CD4-positive, alpha-beta T cell treated with Interleukin-17A for 1 hour (primary cell): Measurements from ENCODE around the gene CNTNAP1.
A peak's percentile ranks its signal among the peaks of the same experiment; 100 is the strongest.

Experiments used
- DNase-seq: peaks from one replicate; pipeline ENCODE4 v3.0.0-alpha.2; 2020

Gene CNTNAP1

DNA sequence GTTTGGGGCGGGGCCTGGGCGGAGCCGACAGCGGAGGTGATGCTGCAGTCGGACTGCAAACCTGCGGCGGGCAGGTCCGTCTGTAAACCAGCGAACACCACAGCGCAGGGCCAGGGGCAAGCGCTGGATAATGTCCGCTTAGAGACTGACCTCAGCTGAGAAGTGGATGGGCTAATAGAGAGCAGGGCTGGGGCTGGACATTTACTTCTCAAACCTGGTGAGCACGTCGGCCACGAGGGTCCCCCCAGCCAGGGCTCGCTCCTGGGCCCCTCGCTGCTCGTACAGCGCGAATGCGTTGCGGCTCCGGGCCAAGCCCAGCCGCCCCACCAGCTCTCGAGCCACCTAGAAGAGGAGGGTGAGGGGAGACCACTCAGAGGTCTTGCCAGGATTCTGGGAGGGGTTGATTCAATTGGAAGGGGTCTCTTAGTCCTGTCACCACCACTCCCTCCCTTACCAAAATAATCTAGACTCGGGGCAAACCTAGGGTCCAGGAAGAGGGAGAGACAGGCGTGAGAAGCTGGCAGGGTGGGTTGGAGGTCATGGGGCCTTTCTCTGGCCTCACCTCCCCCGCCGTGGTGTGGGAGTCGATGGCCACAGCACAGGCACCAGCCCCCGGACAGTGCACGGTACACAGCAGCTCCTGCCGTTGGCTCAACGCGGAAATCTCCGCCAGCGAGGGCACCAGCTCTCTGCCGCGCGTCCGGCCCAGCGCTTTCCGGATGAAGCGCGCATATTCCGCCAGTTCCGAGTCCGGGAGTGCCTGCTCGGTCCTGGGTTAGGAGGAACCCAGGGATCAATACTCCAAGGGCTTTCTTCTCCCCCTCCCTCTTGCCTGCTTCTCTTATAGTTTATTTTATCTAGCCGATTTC is 11.3 kb upstream of the CNTNAP1 start:
- no peak for DNase-seq

DNA sequence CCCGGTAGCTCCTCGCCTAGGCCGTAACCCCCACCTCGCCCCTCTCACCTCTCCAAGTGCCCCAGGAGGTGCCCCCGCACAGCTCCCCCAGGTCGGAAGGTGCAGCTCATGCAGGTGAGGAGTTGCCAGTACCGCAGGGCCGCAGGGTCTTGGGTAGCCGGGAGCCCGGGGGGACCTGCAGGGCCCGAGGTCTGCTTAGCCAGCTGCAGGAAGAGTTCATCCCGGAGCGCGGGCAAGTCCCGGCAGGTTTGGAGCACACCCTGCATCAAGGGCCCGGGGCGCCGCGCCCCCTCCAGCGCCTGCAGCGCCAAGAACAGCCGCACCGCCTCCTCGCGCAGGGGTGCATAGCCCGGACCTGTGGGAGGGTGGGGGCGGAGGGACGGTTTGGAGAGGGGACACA is 10.3 kb upstream of the CNTNAP1 start:
- no peak for DNase-seq

DNA sequence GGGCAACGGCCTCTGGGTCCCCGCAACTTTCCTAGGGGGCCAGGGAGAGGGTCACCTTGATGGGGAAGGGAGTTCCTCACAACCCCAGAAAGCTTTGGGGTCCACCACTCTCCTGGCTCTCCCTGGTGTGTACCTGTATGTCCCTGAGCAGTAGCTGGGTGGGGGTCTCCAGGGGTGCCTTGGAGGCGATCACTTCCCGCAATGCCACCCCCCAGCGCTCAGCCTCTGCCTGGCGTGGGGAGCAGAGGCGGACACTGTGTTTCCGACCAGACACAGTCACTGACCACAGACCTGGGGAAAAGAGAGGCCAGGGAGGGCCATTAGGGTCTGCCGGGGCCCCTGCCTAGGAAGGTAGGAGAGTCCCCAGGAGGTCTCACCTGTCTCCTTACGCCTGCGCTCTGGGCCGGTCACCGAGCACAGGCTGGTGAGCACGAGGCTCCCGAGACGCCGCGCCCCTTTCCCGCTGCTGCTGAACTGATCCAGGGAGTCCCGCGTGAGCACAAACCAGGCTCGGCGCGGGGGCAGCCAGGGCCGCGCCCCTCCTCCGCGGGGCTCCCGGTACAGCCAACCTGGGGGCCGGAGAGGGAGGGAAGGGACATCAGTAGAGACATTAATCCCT is 9.0 kb upstream of the CNTNAP1 start:
- no peak for DNase-seq

DNA sequence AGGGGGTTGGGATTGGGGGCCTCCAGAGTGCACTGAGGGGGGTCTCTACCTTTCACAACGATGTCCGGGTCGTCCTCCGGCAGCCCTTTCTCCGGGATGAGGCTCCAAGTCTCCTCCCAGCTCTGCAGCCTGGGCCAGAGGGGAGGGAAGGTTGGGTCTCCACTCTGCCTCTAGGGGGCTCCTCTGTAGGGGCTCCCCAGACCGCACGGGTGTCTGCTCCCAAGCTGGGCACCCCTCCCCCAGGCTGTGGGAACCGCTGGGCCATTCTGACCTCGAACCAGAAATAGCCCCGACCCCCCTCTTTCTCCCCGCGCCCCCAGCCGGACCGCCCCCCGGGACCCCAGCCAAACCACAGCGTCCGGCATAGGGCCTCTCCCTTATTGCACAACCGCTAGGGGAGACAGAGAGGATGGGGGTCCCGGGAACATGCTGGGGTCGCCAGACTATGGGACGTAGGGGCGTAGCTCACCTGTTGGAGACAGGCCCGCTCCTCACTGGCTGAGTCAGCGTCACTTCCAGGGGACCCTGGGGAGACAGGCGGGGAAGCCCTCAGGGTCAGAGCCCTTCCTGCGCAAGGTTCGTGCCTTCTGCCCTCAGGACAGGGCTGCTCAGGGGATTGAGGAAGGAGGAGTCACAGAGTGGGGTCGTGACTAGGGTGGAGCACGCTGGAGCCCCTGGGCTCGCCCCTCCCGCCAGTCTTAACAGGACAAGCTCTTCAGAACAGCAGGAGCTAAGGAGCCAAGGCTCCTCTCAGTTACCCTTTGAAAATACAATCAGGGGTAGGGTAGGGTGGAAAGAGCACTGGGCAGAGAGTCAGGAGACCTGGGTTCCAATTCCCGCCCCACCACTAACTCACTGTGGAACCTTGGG is 8.2 kb upstream of the CNTNAP1 start:
- DNase-seq, result peak; percentile 40

DNA sequence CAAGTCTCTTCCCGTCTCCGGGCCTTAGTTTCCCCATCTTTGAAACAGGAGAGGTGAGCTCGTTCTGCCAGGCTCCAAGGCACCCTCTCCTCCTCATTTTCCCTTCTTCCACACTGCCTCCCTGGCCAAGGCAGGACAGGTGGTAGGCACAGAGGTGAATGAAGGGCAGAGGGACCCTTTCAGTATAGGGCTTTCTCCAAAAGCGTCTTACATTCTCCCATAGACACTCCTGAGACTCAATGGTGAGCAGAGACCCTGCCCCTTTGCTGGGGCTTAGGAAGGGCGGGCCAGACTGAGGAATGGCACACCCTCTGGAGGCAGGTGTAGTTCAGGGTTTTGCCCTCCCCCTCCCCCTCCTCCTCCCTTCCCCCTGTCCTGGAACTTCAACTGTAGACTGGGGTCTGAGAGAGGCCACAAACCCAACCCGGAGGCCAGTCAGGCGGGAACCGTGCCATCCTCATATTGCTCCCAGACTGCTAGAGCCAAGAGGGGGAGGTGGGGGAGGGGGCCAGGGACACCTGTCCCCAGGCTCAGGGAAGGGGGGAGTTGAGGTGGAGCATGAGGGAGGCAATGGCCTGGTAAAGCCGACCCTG is 7.5 kb upstream of the CNTNAP1 start:
- DNase-seq, result no peak

DNA sequence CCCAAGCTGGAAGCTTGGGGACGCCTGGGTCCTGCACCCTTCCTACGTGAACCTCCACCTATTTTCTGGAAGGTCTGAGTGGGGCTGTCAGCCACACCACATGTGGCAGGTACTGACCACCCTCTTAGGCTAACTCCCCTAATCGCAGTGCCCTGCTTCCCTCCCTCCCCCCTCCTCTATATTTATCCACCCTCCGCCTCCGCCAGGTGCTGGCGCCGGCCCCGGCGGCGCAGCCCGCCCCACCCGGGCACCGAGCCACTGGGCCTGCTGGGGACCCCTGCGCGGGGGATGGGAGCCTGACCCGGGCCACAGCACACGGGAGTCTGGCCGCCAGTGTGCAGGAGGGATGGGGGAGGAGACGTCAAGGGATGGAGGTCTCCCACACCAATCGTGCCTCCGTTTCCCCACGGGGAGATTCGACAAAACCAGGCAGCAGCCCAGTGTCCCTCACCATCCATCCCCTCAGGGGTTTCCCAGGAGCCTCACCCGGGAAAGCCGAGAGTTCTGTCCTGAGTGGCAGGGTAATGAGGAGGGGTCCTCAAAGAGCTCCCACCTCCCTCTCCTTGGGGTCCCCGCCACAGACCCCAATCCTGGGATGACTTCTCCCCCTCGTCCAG is 6.9 kb upstream of the CNTNAP1 start:
- no peak for DNase-seq

DNA sequence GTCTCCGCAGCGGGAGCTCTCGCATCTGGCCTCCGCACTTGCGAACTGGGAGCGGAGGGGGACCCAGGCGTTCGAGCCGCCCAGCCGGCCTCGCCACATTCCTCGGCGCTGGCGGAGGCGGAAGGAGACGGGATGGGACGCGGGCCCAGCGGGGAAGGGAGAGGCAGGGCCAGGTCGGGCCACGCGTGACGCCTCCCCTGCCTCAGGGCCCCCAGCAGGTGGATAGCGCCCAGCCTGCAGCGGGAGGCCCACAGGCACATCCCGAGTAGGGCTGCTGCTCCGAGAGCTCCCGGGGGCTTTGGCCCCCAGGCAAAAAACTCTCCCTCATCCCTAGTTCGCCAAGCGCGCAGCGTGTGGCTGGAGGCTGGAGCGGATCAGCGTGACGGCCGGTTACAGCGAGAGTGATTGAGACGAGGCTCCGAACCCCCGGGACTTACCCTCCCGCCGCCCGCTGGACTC is 6.3 kb upstream of the CNTNAP1 start:
- DNase-seq, result no peak

DNA sequence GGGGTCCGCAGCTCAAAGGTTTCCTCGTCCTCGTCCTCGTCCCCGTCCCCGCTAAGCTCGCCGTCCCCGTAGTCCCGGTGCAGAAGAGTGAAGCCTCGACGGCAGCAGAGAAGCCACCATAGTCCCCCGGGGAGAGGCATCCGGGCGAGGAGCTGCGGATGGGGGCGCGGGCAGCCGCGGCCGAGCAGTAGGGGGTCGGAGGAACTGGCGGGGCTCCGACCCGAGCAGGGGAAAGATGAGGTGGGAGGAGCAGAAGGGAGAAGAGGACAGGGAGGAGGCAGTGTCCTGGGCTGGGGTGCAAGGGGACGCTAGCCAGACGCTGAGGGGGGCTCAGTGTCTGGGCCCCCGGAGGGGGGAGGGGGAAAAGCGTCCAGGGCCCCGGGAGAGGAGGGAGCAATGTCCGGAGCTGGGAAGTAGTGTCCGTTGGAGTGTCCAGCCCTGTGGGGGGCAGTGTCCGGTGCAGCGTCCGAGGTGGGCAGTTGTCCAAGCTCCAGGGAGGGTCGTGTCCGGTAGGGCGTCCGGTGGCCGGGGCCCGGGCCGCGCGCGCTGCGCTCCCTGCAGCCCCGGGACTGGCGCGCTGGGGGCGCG is 5.8 kb upstream of the CNTNAP1 start, which contains the start of gene PLEKHH3:
PLEKHH3 (minus strand) TSS at position 571 of the 588 bp plus-strand sequence; CDS start at position 140, 431 bp downstream.
- no peak for DNase-seq

DNA sequence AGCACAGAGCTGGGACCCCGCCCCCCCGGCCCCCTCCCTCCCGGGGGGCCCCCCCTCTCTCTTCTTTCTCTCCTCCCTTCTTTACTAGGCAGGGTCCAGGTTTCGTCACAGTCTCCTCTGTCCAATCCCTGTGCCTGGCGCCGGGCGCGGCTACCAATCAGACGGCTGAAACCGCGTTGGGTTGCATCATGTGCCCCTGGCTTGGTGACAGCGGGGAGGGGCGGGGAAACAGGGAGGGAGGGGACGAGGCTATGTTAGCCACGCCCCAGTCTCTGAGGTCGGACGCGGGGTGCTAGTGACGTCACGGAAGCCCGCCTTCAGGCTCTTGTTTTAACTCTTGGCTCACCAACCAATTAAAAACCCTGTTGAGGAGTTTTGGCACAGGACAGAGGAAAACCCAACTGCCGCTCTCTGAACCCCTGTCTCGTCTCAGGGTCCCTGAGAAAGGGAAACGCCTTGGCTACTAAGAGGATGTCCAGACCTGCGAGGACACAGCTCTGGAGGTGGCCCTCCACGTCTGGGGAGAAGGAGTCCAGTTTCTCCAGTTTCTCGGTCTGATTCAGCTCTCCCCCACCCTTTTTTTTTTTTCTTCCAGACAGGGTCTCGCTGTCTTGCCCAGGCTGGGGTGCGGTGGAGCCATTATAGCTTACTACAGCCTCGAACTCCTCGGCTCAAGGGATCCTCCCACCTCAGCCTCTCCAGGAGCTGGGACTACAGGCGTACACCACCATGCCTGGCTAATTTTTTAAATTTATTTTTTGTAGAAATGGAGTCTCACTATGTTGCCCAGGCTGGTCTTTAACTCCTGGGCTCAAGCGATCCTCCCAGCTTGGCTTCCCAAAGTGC is 5.1 kb upstream of the CNTNAP1 start:
- DNase-seq, result peak; percentile 99

DNA sequence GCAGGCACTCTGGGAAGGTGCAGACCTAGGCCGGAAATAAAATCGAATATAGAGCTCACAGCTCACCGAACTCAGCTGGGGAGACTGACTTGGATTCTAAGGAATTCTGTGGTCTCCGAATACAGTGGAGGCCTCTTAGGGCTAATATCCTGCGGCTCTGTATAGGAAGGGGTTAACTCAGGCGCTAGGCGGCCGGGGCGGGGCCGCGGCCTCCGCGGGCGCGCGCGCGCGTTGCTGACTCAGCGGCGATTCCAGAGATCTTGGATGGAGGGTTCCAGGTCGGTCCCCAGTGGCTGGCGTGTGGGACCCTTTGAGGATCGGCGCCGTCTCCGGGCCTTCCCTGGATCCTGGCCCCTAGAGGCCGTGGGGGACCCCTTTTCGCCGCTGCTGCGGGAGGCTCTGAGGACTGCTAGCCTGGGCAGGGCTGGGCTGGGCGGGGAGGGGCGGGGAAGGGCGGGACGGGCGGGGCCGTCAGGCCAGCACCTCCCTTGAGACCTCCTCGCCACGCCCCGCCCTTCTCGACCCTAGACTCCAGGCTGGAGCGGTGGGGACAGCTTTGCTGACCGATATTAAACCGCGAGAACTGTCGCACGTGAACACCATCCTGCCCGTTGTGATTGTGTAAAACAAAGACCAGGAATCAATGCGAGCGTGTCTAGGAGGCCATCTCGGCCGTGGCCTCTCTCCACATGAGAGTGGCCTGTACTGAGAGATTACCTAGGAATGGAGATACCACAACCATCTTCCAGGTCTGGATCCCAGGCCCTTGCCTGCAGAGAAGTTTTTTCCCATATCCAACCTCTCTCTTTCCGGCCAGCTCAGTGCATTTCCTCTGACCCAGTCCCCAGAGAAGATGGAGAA is 4.2 kb upstream of the CNTNAP1 start:
- peak; percentile 77 for DNase-seq

DNA sequence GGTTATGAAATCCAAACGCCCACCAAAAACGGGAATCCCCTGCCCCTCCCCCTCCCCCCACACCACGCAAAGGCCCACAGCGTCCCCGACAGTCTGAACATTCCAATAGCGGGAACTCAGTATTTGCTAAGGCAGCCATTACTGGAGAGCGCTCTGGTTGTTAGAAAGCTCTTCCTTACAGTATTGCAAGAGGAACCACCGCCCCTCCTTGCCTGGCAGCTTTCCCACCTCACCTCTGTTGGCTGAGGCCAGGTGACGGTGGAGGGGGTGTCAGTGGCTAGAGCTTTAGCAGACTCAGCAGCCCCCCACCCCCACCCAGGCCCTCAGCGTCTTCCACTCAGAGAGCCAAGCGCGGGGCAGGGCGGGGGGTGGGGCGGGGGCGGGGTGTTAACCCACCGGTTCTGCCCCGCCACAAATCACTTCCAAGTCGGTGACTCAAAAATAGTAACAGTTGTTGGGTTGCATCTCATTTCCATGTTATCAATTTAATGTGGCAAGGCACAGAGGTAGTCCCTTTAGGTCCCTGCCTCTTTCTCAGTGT is 3.3 kb upstream of the CNTNAP1 start:
- peak; percentile 52 for DNase-seq

DNA sequence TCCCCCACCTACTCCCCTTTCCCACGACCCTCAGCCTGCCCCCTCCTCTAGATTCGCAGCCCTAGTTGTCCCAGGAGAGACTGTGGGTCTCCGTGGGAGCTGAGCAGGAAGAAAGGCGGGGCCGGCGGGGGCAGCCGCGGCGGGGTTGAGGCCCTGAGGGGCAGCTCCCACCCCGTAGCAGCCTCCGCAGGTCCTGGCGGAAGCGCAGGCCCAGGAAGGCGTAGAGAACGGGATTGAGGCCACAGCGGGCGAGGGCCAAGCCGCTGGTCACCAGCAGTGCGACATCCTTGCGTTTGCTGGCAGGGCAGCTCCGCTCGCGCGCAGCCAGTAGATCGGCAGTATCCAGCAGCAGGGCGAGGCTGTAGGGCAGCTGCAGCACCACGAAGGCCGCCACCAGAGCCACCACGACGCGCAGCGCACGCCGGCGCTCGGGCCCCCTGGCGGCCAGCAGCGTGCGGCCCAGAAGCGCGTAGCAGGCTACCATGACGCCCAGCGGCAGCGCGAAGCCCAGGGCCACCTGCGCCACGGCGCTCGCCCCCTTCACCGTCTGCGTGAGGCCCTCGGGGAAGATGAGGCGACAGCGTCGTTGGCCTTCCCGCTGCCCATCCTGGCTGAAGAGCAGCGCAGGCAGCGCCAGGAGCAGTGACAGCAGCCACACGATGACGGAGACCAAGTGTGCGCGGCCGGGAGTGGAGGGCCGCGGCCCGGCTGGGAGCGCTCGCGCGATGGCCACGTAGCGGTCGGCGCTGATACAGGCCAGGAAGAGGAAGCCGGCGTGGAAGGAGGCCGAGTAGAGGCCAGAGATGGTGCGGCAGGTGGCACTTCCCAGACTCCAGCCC is 2.6 kb upstream of the CNTNAP1 start:
- DNase-seq, result peak; percentile 79

DNA sequence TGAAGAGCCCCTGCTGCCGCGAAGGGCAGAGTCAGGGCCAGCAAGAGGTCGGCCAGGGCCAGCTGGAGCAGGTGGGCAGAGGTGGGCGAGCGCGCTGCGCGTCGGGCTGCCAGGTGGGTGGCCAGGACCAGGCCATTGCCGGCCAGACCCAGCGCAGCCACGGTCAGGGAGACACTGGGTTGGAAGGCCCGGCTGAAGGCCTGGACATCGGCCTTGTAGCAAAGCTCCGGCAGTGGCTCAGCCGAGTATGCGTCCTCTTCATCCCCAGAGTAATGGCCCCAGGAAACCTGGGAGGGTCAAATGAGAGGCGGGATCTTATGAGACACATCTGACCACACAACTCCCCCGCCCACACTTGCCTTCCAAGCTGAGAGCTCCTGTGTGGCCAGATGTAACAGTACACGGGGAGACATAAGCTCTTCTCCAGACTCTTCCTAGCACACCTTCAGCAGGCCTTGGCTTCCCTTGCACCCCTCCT is 2.0 kb upstream of the CNTNAP1 start:
- DNase-seq, result no peak

DNA sequence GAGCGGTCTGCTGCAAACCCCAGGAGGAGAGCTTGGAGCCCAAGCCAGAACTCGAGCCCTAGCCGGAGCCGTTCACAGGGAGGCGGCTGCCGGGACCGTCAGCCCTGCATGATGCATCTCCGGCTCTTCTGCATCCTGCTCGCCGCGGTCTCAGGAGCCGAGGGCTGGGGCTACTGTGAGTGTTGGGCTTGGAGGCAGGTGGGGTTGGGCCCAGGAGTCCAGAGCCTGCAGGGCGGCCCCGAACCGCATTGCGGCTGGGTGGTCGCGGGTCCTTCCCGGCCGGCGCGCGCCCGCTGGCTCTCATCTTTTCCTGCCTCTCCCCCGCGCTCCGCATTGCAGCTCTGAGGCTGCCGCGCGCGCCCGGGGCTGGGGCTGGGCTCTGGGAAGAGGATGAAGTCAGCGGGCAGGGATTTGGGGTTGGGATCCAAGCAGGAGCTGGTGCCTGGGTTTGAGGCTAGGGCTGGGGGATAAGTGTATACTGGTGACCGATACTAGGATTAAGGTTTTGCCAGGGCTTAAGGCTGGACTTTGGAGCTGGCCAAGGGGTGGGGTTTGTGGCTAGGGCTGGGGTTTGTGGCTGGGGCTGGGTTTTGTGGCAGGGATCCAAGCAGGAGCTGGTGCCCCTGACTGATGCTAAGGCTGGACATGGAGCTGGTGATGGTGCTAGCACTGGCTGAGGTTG is 532 bp downstream of the CNTNAP1 start:
- DNase-seq, result no peak

DNA sequence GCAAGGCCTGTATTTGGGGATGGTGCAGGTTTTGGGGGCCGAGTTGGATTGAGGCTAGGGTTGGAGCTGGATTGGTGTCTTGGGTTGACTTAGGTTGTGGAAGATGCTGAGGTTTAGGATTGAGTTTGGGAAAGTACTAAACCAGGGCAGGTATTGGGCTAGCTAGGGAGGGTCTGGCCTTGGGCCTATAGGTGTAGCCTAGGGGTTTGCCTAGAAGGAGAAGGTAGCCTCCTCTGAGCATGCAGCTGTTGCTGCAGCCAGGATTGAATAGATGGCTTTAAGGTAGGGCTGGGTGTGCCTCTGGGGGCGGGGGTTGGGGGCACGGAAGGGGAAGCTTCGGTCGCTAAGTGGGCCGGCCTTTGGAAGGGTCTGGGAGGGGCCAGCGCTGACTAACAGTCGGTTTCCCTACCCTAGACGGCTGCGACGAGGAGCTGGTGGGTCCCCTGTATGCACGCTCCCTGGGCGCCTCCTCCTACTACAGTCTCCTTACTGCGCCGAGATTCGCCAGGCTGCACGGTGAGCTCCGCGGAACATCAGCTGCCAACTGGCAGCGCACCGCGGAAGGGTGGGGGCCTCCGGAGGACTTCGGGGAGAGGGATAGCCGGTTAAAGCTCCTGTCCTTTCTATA is 1.2 kb downstream of the CNTNAP1 start:
- no peak for DNase-seq

DNA sequence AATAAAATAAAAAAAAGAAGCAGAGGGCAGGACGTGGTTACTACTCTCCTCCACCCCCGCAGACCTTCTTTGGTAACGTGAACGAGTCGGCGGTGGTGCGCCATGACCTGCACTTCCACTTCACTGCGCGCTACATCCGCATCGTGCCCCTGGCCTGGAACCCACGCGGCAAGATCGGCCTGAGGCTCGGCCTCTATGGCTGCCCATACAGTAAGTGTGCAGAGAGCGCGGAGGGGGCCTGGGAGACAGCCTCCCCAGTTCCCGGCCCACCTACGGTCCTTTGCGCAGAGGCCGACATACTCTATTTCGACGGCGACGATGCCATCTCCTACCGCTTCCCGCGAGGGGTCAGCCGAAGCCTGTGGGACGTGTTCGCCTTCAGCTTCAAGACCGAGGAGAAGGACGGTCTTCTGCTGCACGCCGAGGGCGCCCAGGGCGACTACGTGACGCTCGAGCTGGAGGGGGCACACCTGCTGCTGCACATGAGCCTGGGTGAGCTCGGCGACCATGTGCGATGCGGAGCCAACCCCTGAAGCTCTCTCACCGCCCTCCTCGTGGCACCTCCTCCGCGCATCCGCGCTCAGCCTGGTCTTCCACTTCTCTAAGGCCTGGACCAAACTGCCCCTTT is 2.7 kb downstream of the CNTNAP1 start:
- no peak for DNase-seq

DNA sequence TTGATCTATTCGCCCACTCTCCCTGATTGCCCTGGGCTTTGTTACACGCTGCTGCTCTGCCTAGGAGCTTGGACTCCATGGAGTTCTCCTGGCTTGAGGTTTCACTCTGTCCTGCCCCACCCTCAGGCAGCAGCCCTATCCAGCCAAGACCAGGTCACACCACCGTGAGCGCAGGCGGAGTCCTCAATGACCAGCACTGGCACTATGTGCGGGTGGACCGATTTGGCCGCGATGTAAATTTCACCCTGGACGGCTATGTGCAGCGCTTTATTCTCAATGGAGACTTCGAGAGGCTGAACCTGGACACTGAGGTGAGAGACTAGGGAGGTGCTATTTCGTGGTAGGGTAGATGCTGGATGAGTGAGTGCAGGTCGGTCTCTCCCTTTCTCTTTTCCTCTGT is 3.5 kb downstream of the CNTNAP1 start:
- DNase-seq, result no peak
